Measurements from ENCODE around the gene ZNF75A.
A peak's percentile ranks its signal among the peaks of the same experiment; 100 is the strongest.

Gene ZNF75A

DNA sequence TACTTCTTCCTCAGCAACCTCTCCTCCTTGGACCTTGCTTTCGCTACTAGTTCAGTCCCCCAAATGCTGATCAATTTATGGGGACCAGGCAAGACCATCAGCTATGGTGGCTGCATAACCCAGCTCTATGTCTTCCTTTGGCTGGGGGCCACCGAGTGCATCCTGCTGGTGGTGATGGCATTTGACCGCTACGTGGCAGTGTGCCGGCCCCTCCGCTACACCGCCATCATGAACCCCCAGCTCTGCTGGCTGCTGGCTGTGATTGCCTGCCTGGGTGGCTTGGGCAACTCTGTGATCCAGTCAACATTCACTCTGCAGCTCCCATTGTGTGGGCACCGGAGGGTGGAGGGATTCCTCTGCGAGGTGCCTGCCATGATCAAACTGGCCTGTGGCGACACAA is 50.8 kb downstream of the ZNF75A start:
- no peak for TF ChIP-seq CTCF (IDR thresholded peaks at IDR 0.05; ENCODE audit: insufficient read depth, low read length, missing control alignments)
- ChIA-PET POLR2A (no interaction called here), CTCF (no interaction called here)
- DNase-seq (ENCODE audit: low read depth, low spot score) = no peak
- H3K4me3 ChIP-seq (ENCODE audit: low read depth, low read length) = no peak overlapping the region

DNA sequence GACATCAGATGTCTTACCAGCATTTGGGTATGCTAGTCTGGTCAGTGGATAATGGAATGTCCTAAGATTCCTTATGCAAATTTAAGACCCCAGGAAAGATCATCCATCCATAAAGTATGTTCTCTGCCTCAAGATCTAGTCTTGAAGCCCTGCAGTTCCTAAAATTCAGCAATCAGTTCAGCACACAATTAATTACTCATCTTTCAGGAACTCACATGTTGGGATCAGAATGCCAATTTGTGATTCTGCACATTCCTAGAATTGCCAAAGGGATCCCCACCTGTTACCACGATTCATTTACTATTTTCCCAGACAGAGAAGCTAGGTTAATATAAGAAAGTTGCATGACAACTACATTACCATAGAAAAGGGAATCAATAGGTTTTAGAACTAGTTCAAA is 53.6 kb downstream of the ZNF75A start:
- ChIA-PET POLR2A (no interaction called here), CTCF (no interaction called here)
- H3K4me3 ChIP-seq (ENCODE audit: low read depth, low read length) = no peak overlapping the region
- DNase-seq (ENCODE audit: low read depth, low spot score) = no peak
- TF ChIP-seq CTCF (IDR thresholded peaks at IDR 0.05; ENCODE audit: insufficient read depth, low read length, missing control alignments) = no peak

DNA sequence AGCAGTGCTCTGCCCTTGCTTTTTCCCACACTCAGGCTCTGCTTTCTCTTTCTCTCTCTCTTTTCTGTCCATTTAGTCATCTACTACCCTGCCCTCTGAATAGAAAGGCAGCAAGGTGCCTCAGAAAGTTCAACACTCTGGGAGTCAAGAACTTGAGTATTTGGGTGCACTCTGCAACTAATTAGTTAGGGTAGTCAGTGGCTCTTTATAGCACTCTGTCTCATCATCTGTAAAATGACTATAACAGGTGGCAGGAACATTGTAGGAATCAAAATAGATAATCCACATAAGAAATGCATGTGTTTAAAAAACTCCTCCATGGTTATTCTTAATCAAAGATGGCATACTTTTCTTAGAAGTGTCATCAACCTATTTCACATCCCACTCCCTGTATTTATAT is 57.6 kb downstream of the ZNF75A start:
- ChIA-PET POLR2A (no interaction called here), CTCF (no interaction called here)
- no peak for DNase-seq (ENCODE audit: low read depth, low spot score)
- H3K4me3 ChIP-seq (ENCODE audit: low read depth, low read length) = no peak overlapping the region
- TF ChIP-seq CTCF (IDR thresholded peaks at IDR 0.05; ENCODE audit: insufficient read depth, low read length, missing control alignments) = no peak

- TF ChIP-seq CTCF (IDR thresholded peaks at IDR 0.05; ENCODE audit: insufficient read depth, low read length, missing control alignments) = no peak
- ChIA-PET POLR2A (no interaction called here), CTCF (no interaction called here)
- no peak for DNase-seq (ENCODE audit: low read depth, low spot score)
- H3K4me3 ChIP-seq (ENCODE audit: low read depth, low read length) = no peak overlapping the region
Measured at GRCh38 chr16:3363793-3364192, 58.5 kb downstream of the ZNF75A start.

GRCh38 chr16:3364774-3365427 is 59.6 kb downstream of the ZNF75A start:
- no peak for TF ChIP-seq CTCF (IDR thresholded peaks at IDR 0.05; ENCODE audit: insufficient read depth, low read length, missing control alignments)
- POLR2A ChIA-PET = no interaction called here
- H3K4me3 ChIP-seq (ENCODE audit: low read depth, low read length) = peak overlapping the region; percentile 75

More at GRCh38 chr16:3364774-3365427, 59.6 kb downstream of the ZNF75A start:
- DNase-seq (ENCODE audit: low read depth, low spot score) = peak; percentile 62
- CTCF ChIA-PET = interaction anchor here (1.0 kb wide), 1 partner anchor 10 kb away, joined by 3 read pairs; no protein-coding TSS in a partner anchor
